ENCODE data around the gene PLEKHB2.

GRCh38 chr2:131145040-131145439 lies 39.9 kb downstream of the PLEKHB2 start:
- no peak for TF ChIP-seq POLR2A (IDR thresholded peaks at IDR 0.05; ENCODE audit: low read depth)
- no peak for TF ChIP-seq CTCF (IDR thresholded peaks at IDR 0.05)
- no peak for TF ChIP-seq POLR2AphosphoS5 (IDR thresholded peaks at IDR 0.05)

Data from esophagus muscularis mucosa (tissue), 3 donors.